Gastroesophageal sphincter (tissue), 4 donors: ENCODE results near the gene CEP131. TPM values are rescaled to one million over a fixed set of nuclear protein-coding genes. Genes with fewer than 3 reads are reported as not detected.
A peak's percentile ranks its signal among the peaks of the same experiment; 100 is the strongest.

ENCODE experiments used
- ATAC-seq: fragments of 150-250 bp; one replicate; pipeline ENCODE4 v1.9.1; 2016; ENCODE audit warnings: mild to moderate bottlenecking, moderate library complexity
- H3K27ac ChIP-seq, 4 donors: fragments of 200-600 bp; sonication (generic) in 3 of 4; 1 replicate in 3 of 4; 2 replicates in 1 of 4; pipeline ENCODE4 v1.5.1; 2016 to 2019
- H3K27me3 ChIP-seq: fragments of 200-600 bp; sonication (generic); one replicate; pipeline ENCODE4 v1.5.1; 2019
- H3K36me3 ChIP-seq, 2 donors: fragments of 200-600 bp; sonication (generic); one replicate each; pipeline ENCODE4 v1.5.1; 2019; ENCODE audit warnings: control low read depth in 1 of 2
- H3K4me1 ChIP-seq, 3 donors: fragments of 200-600 bp; sonication (generic); 1 replicate in 2 of 3; 2 replicates in 1 of 3; pipeline ENCODE4 v1.5.1; 2016 to 2019; ENCODE audit warnings: control low read depth in 2 of 3
- H3K4me3 ChIP-seq, 2 donors: fragments of 200-600 bp; sonication (generic); one replicate each; pipeline ENCODE4 v1.5.1; 2019; ENCODE audit warnings: mild to moderate bottlenecking in 1 of 2, moderate library complexity in 1 of 2
- H3K9me3 ChIP-seq, 3 donors: fragments of 200-600 bp; sonication (generic); one replicate each; pipeline ENCODE4 v1.5.1; 2017 to 2019; ENCODE audit warnings: control low read depth in 2 of 3
- EP300 ChIP-seq: sonication (generic); formaldehyde crosslinking; IDR thresholded peaks from one replicate; pipeline ENCODE4 v1.6.1; 2017; ENCODE audit warnings: antibody characterized with exemption, mild to moderate bottlenecking
- POLR2A ChIP-seq, 2 donors: fragments of 450-650 bp; IDR thresholded peaks; one replicate each; pipeline ENCODE4 v1.6.1; 2017; ENCODE audit warnings: antibody characterized with exemption in 2 of 2, mild to moderate bottlenecking in 2 of 2, moderate library complexity in 1 of 2
- POLR2AphosphoS5 ChIP-seq: sonication (generic); formaldehyde crosslinking; IDR thresholded peaks from one replicate; pipeline ENCODE4 v1.6.1; 2017; ENCODE audit warnings: antibody characterized with exemption
- WGBS, 2 donors: methylation state at CpG; one replicate each; pipeline ENCODE4 v1.1.5; 2018; ENCODE audit warnings: low coverage in 1 of 2; 5-methylcytosine and 5-hydroxymethylcytosine counted together
- total RNA-seq, 4 donors: library from RNA; depleted of rRNA; stranded (reverse); fragments of >200 nt; gene quantifications; one replicate each; pipeline ENCODE4 v1.1.0, GENCODE V29; 2016
- TF ChIP-seq, protein P1 (sequence below), 4 experiments: fragments of 200-600 bp in 2 of 4; fragments of 450-650 bp in 2 of 4; sonication (generic) in 1 of 4; IDR thresholded peaks; one replicate each; pipeline ENCODE4 v1.5.1; 2017 to 2019; ENCODE audit warnings: antibody characterized with exemption in 4 of 4, mild to moderate bottlenecking in 2 of 4, moderate library complexity in 2 of 4

The CEP131 gene
- total RNA-seq, 4 donors from 2014 or later, result 4.4 to 12.0 (median 6.4) TPM

DNA sequence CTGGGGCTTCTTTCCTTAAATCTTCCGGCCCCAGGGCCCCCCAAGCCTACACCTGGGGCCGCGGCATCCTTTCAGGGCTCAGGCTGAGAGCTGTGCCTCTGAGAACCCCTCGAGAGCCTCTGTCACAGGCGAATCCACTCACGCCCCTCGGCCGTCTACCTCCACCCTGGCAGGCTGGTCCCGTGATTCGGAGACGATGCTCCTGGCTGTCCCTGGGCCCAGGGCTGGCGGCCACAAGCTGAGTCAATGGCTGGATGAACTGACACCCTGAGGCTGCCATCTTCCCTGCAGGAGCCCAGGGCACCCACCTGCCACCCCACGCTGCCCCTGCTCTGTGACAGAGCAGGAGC is 11.7 kb upstream of the CEP131 start:
- H3K36me3 ChIP-seq, result peaks cover 0 to 76% of the 10 kb centered on the region in 2 donors
- no peak overlapping the region for H3K4me3 ChIP-seq
- H3K27me3 ChIP-seq, result no peaks in the 10 kb centered on the region
- H3K27ac ChIP-seq, result no peak overlapping the region
- no peak for ATAC-seq
- peaks cover 0 to 34% (median 17%) of the 10 kb centered on the region in 3 donors for H3K4me1 ChIP-seq
- no peaks in the 10 kb centered on the region for H3K9me3 ChIP-seq
- WGBS, 2 donors, result 83% methylated on average over 8 of the region's 13 CpGs; no CpG with 5 or more reads in 1 of the 2 donors
- TF ChIP-seq POLR2A (IDR thresholded peaks at IDR 0.05) (no peak), POLR2AphosphoS5 (no peak), EP300 (no peak)
- TF ChIP-seq, protein P1, sequence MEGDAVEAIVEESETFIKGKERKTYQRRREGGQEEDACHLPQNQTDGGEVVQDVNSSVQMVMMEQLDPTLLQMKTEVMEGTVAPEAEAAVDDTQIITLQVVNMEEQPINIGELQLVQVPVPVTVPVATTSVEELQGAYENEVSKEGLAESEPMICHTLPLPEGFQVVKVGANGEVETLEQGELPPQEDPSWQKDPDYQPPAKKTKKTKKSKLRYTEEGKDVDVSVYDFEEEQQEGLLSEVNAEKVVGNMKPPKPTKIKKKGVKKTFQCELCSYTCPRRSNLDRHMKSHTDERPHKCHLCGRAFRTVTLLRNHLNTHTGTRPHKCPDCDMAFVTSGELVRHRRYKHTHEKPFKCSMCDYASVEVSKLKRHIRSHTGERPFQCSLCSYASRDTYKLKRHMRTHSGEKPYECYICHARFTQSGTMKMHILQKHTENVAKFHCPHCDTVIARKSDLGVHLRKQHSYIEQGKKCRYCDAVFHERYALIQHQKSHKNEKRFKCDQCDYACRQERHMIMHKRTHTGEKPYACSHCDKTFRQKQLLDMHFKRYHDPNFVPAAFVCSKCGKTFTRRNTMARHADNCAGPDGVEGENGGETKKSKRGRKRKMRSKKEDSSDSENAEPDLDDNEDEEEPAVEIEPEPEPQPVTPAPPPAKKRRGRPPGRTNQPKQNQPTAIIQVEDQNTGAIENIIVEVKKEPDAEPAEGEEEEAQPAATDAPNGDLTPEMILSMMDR (IDR thresholded peaks at IDR 0.05), result no peak

DNA sequence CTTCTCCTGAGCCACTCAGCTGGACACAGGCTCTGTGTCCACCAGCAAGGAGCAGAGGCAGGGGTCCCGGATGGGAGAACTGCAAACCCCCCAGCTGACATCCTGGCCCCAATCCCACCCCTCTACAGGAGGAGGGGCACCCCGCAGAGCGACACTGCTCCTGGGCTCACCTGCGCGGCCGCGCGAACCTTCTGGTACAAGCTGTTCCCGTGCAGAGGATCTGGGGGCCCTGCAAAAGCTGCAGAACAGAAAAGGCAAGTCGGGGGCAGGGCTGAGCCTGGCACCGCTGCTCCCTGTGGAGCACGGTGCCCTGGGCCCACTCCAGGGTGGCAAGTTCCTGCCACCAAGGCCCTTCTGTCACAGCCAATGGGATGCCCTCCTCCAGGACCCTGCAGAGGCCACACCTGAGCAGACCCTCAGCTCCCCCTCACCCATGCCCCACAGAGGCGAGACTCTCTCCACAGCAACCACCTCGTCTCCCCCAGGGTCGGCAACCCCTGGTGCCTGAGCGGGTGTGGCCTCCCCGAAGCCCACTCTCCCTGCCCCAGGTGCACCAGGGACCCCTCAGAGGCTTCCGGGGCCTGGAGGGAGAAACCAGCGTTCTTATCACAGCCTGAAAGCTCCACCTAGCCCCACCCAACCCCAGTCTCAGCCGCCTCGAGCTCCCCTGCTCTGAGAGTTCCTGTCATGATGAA is 11.2 kb upstream of the CEP131 start:
- WGBS, 2 donors, result 58 to 100% methylated on average over 1 to 3 of the region's 21 CpGs
- no peak for ATAC-seq
- H3K36me3 ChIP-seq, result peaks cover 0 to 81% of the 10 kb centered on the region in 2 donors
- no peaks in the 10 kb centered on the region for H3K9me3 ChIP-seq
- no peak overlapping the region for H3K27ac ChIP-seq
- peaks cover 0 to 33% (median 17%) of the 10 kb centered on the region in 3 donors for H3K4me1 ChIP-seq
- H3K27me3 ChIP-seq, result no peaks in the 10 kb centered on the region
- TF ChIP-seq EP300 (no peak), POLR2AphosphoS5 (no peak), POLR2A (IDR thresholded peaks at IDR 0.05) (no peak)
- TF ChIP-seq, protein P1 (IDR thresholded peaks at IDR 0.05), result no peak
- no peak overlapping the region for H3K4me3 ChIP-seq

DNA sequence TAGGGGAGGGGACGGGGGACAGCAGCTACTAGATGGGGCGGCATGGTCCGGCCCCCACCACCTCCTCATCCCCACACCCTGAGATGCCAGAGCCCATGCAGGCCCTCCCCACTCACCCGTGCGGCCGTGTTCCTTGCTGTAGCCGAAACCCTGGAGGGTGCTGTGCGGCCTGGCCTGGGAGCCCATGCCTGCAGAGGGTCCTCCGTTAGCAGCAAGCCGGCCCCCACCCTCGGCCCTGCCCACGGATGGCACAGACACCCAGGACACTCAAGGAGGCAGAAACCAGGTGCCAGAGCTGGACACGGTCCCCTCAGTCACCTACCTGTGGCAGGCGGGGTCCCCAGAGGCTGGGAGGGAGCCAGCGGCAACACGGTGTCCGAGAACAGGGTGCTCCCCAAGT is 10.6 kb upstream of the CEP131 start:
- no peaks in the 10 kb centered on the region for H3K27me3 ChIP-seq
- WGBS, 2 donors, result no CpG with 5 or more reads among the region's 17 CpGs
- H3K4me3 ChIP-seq, result no peak overlapping the region
- peaks cover 0 to 87% of the 10 kb centered on the region in 2 donors for H3K36me3 ChIP-seq
- no peak overlapping the region for H3K27ac ChIP-seq
- H3K9me3 ChIP-seq, result no peaks in the 10 kb centered on the region
- no peak for ATAC-seq
- H3K4me1 ChIP-seq, result peaks cover 0 to 32% (median 16%) of the 10 kb centered on the region in 3 donors
- no peak for TF ChIP-seq EP300
- no peak for TF ChIP-seq POLR2AphosphoS5
- no peak for TF ChIP-seq POLR2A (IDR thresholded peaks at IDR 0.05)
- TF ChIP-seq, protein P1 (IDR thresholded peaks at IDR 0.05), result no peak

DNA sequence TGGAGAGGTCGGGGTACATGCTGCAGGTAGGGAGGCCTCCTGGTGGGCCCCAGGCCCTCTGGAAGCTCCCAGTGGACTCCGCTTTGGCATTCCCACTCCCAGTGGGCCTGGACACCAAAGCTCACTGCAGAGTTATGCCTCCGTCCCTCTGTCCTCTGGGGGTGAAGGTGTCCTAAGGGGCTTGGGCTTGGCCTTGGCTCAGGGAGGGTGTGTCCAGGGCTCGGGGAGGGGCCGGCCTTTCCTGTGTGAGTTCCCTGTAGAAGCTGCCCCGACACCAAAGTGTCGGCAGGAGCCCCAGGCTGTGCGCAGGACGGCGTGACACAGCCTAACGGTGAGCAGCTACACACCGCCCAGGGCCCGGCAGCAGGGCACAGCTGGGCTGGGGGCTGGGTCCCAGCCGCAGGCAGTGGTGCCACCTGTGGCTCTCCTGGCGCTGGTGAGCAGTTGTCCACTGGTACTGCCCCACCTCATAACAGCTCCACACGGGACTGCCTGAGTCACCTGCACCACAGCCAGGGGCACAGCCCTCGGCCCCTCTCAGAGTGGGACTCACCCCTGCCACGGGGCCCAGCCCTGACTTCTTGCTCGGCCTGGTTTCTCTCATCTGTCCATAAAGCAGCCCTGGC is 10.0 kb upstream of the CEP131 start:
- no peaks in the 10 kb centered on the region for H3K9me3 ChIP-seq

More for the DNA sequence above, 10.0 kb upstream of the CEP131 start:
- peaks cover 0 to 26% (median 10%) of the 10 kb centered on the region in 3 donors for H3K4me1 ChIP-seq
- ATAC-seq, result peak; percentile 6
- H3K36me3 ChIP-seq, result peaks cover 0 to 90% of the 10 kb centered on the region in 2 donors
- no peaks in the 10 kb centered on the region for H3K27me3 ChIP-seq
- TF ChIP-seq POLR2A (IDR thresholded peaks at IDR 0.05) (no peak), POLR2AphosphoS5 (no peak), EP300 (no peak)
- TF ChIP-seq, protein P1 (IDR thresholded peaks at IDR 0.05), result no peak
- H3K4me3 ChIP-seq, result no peak overlapping the region
- no peak overlapping the region for H3K27ac ChIP-seq
- 80 to 90% methylated on average over 1 to 2 of the region's 19 CpGs for WGBS, 2 donors
